GM18526 (cell line): ENCODE data around the gene NEDD9.

ENCODE experiments used
- POLR2A ChIP-seq: IDR thresholded peaks from 3 replicates; pipeline ENCODE4 v1.6.1; 2011; ENCODE audit not compliant: insufficient read length; ENCODE audit errors: extremely low read depth

Gene NEDD9

GRCh38 chr6:11172501-11173327 is 59.8 kb downstream of the NEDD9 start:
- no peak for TF ChIP-seq POLR2A

- TF ChIP-seq POLR2A: no peak
Observed at GRCh38 chr6:11171952-11172351, 60.5 kb downstream of the NEDD9 start.

- TF ChIP-seq POLR2A: no peak
Observed at GRCh38 chr6:11168091-11168635, 64.3 kb downstream of the NEDD9 start.

- TF ChIP-seq POLR2A: no peak
Observed at GRCh38 chr6:11166948-11167347, 65.5 kb downstream of the NEDD9 start.

DNA sequence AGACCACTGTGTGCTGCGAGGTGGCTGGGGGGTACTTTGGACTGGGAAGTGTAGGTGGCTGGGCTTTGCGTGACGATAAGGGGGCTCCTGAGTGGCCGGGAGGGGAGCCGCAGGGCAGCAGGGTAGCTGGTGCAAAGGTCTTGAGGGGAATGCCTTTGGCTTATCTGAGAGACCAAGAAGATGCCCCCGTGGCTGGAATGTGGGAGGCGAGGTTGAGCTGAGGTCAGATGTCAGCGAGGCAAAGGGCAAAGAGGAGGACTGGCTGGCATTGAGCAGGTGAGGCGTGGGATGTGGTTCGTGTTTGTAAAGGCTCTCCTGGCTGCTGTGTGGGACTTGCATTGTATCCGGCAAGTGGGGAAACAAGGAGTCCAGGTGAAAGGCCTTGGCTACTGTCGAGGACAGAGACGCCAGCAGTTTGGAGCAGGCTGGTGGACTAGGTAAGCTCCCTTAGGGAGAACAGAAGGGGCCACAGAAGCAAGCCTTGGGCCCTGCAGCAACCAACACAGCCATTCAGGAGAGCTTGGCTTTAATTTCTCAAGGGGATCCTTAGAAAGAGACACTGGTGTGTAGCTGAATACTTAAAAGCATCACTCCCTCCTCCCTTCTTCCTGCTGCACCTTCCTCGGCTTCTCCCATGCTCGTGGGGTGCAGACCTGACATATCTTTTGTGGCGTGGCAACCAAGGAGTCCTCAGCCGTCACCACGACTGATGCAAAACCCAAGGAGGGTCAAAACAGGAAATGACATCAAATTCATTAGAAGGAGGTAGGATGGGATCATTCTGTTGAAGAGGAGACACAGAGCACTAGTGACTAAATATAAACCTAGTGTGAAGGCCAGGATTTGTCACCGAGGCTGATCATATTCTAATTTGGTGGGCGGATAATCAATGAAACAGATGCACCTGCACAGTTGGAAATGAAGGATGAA is 67.5 kb downstream of the NEDD9 start:
- no peak for TF ChIP-seq POLR2A

- no peak for TF ChIP-seq POLR2A
Observed at GRCh38 chr6:11163932-11164331, 68.5 kb downstream of the NEDD9 start.

DNA sequence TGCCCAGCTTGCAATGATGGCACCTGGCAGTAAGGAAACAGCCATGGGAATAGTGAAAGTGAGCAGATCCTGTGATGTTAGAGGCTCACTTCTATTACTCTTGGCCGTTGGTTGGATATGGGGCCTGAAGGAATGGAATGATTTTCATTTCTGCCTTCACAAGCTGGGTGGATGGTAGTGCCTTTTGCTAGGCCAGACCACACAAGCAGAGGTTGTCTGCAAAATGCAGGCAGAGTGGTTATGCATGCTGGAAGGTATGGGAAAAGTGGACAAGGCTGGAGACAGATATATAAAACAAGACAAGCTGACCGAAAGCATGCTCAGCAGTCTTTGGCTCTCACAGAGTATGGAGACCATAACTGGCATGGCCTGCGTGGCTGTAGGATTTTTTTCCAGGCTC is 70.2 kb downstream of the NEDD9 start:
- no peak for TF ChIP-seq POLR2A

GRCh38 chr6:11161031-11161956 is 71.2 kb downstream of the NEDD9 start:
- no peak for TF ChIP-seq POLR2A

DNA sequence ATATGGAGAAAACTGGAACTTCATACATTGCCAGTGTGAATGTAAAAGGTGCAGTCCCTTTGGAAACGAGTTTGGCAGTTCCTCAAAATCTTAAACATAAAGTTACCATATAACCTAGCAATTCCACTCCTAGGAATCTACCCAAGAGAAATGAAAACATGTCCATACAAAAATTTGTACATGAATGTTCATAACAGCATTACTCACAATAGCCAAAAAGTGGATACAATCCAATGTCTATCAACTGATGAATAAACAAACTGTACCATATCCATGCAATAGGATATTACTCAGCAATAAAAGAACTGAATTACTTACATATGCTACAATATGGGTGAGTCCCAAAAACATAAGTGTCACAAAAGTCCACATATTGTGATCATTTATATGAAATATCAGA is 72.3 kb downstream of the NEDD9 start:
- TF ChIP-seq POLR2A: no peak

DNA sequence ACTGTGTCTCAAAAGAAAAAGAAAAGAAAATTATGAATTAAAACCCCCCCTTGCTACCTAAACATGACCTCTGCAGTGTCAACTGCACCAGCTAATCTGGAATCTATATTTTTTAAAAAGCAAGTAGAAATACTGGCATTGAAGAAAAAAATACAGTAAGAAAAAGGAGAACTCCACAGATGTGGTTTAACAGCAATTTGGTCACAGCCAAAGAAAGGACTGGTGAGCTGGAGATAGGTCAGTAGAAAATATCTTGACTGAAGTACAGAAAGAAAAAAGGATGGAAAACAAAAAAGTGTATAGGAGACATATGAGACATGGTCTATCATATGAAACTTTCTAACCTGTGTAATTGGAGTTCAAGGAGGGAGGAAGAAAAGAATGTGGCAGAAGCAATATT is 76.9 kb downstream of the NEDD9 start:
- TF ChIP-seq POLR2A: no peak

- TF ChIP-seq POLR2A: no peak
Observed at GRCh38 chr6:11153447-11153846, 79.0 kb downstream of the NEDD9 start.

GRCh38 chr6:11152581-11152980 is 79.9 kb downstream of the NEDD9 start:
- TF ChIP-seq POLR2A: no peak

DNA sequence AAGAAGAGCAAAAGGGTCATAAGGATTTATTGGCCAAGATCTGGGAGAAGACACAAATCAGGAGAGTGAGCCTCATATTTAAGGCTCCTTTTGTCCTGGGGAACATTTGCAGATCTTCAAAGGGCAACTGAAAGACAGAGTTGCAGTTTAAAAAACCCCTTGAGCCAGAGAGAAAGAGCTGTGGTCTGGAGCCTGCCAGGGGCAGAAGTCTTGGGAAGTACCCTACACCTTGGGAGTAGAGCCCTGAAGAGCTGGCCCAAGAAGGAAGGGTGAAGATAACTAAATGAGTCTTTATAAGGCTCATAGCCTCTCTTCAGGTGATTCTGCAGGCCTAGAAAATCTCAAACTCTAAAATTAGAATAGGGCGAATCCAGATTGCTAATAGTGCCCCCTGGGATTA is 81.0 kb downstream of the NEDD9 start:
- TF ChIP-seq POLR2A: no peak

DNA sequence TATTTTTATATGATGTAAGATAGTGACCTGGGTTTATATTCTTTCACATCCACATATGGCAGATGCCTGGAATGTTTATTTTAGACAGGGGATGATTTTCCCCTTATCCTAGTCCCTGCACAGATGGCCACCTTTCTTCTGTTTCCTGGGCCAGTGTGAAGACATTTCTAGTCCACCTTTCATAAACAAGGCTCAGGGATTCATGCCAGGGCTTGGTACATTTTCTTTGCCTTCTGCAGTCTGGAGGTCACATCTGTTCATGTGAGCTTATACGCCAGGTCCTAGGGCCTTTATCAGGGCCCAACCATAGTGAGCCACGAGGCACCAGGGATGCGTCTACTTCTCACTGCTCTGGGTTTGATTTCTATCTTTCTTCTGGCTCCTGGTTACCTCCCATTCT is 82.9 kb downstream of the NEDD9 start:
- TF ChIP-seq POLR2A: no peak
